HFFc6 (cell line): ENCODE data around the gene PCDH15. TPM values are rescaled to one million over a fixed set of nuclear protein-coding genes. Genes with fewer than 3 reads are reported as not detected.

Experiments used
- DNase-seq: peaks from one replicate; pipeline ENCODE4 v3.0.0-alpha.2; 2018
- H3K27ac Mint-ChIP-seq: 2 replicates; pipeline ENCODE4 v1.8.0; 2020; ENCODE audit warnings: mild to moderate bottlenecking, mixed read lengths
- H3K27me3 Mint-ChIP-seq: 2 replicates; pipeline ENCODE4 v1.8.0; 2021; ENCODE audit warnings: mild to moderate bottlenecking, moderate library complexity, mixed read lengths; ENCODE audit not compliant: insufficient read depth
- H3K36me3 Mint-ChIP-seq: 2 replicates; pipeline ENCODE4 v1.8.0; 2021; ENCODE audit warnings: low read depth, mixed read lengths
- H3K4me1 Mint-ChIP-seq: 2 replicates; pipeline ENCODE4 v1.8.0; 2020; ENCODE audit warnings: low read depth, mixed read lengths
- H3K4me3 Mint-ChIP-seq: 2 replicates; pipeline ENCODE4 v1.8.0; 2020; ENCODE audit warnings: mild to moderate bottlenecking, moderate library complexity, mixed read lengths
- H3K9me3 Mint-ChIP-seq: 2 replicates; pipeline ENCODE4 v1.8.0; 2020; ENCODE audit warnings: mild to moderate bottlenecking, mixed read lengths
- CTCF ChIP-seq: fragments of 200-600 bp; sonication (generic); IDR thresholded peaks from 2 replicates; pipeline ENCODE4 v1.5.0; 2021; ENCODE audit warnings: antibody characterized with exemption, mild to moderate bottlenecking
- total RNA-seq, 6 experiments: library from RNA; stranded (reverse); fragmentation: NEBNext Ultra II Directional; extraction: Animal tissue kit (Norgen Biotek cat#: 25700); gene quantifications; 2 replicates in 1 of 6; 3 replicates in 5 of 6; pipeline ENCODE4 v1.2.3, GENCODE V29; 2021

Gene PCDH15
- total RNA-seq, 6 experiments from 2014 or later: not detected

GRCh38 chr10:54194806-54195205, 606.2 kb downstream of the PCDH15 start:
- TF ChIP-seq CTCF: no peak
- no peak overlapping the region for H3K4me3 Mint-ChIP-seq
- peaks cover 1% of the 10 kb centered on the region; the same call in 1 of the 2 replicates for H3K27me3 Mint-ChIP-seq
- H3K9me3 Mint-ChIP-seq: peaks cover 19% of the 10 kb centered on the region
- no peak for DNase-seq
- no peaks in the 10 kb centered on the region for H3K36me3 Mint-ChIP-seq
- no peak overlapping the region for H3K27ac Mint-ChIP-seq
- no peaks in the 10 kb centered on the region for H3K4me1 Mint-ChIP-seq

GRCh38 chr10:54159924-54160323, 641.1 kb downstream of the PCDH15 start:
- peaks cover 5% of the 10 kb centered on the region; the same call in 1 of the 2 replicates for H3K36me3 Mint-ChIP-seq
- H3K27me3 Mint-ChIP-seq: no peaks in the 10 kb centered on the region

GRCh38 chr10:54148508-54148907, 652.5 kb downstream of the PCDH15 start:
- Mint-ChIP-seq H3K36me3 (no peaks in the 10 kb centered on the region), H3K27ac (no peak overlapping the region), H3K4me3 (no peak overlapping the region), H3K27me3 (no peaks in the 10 kb centered on the region), H3K4me1 (no peaks in the 10 kb centered on the region), H3K9me3 (peaks cover 19% of the 10 kb centered on the region)
- no peak for DNase-seq
- no peak for TF ChIP-seq CTCF

More at GRCh38 chr10:54159924-54160323, 641.1 kb downstream of the PCDH15 start:
- H3K27ac Mint-ChIP-seq: no peak overlapping the region
- H3K9me3 Mint-ChIP-seq: peaks cover 29% of the 10 kb centered on the region
- H3K4me1 Mint-ChIP-seq: no peaks in the 10 kb centered on the region
- H3K4me3 Mint-ChIP-seq: no peak overlapping the region
- TF ChIP-seq CTCF: no peak
- no peak for DNase-seq

- Mint-ChIP-seq H3K4me1 (no peaks in the 10 kb centered on the region), H3K36me3 (no peaks in the 10 kb centered on the region), H3K4me3 (no peak overlapping the region), H3K27ac (no peak overlapping the region), H3K9me3 (peaks cover 56% of the 10 kb centered on the region), H3K27me3 (no peaks in the 10 kb centered on the region)
- TF ChIP-seq CTCF: no peak
- DNase-seq: no peak
These were observed 661.1 kb downstream of the PCDH15 start for GRCh38 chr10:54139819-54140428.

- H3K4me1 Mint-ChIP-seq: no peaks in the 10 kb centered on the region
- no peaks in the 10 kb centered on the region for H3K36me3 Mint-ChIP-seq
- no peak overlapping the region for H3K4me3 Mint-ChIP-seq
- H3K27ac Mint-ChIP-seq: no peak overlapping the region
- no peaks in the 10 kb centered on the region for H3K27me3 Mint-ChIP-seq
- H3K9me3 Mint-ChIP-seq: peaks cover 41% of the 10 kb centered on the region
- TF ChIP-seq CTCF: no peak
- no peak for DNase-seq
These were observed 663.6 kb downstream of the PCDH15 start for GRCh38 chr10:54137396-54137795.
